SJCRH30 (cell line): Measurements from ENCODE around the gene STAT4. TPM values are rescaled to one million over a fixed set of nuclear protein-coding genes. Genes with fewer than 3 reads are reported as not detected.
"Not testable (repeated sequence)": the region's sequence is repeated elsewhere in the genome, so short reads cannot be mapped to it uniquely, and the experiment has no call there.

Experiments used
- DNase-seq, 2 experiments: peaks; one replicate each; pipeline ENCODE4 v3.0.0-alpha.2; 2015 to 2020
- H3K27ac ChIP-seq: fragments of 250-450 bp; sonication (Bioruptor Pico); 2 replicates; pipeline ENCODE4 v1.5.1; 2020; ENCODE audit warnings: mild to moderate bottlenecking, moderate library complexity
- H3K27me3 ChIP-seq: fragments of 250-450 bp; sonication (Bioruptor Pico); 2 replicates; pipeline ENCODE4 v1.5.1; 2020; ENCODE audit warnings: mild to moderate bottlenecking, moderate library complexity
- H3K36me3 ChIP-seq: fragments of 250-450 bp; sonication (Bioruptor Pico); 2 replicates; pipeline ENCODE4 v1.5.1; 2020; ENCODE audit warnings: mild to moderate bottlenecking, moderate library complexity
- H3K4me1 ChIP-seq: fragments of 250-450 bp; sonication (Bioruptor Pico); 2 replicates; pipeline ENCODE4 v1.5.1; 2020; ENCODE audit warnings: mild to moderate bottlenecking, moderate library complexity
- H3K4me3 ChIP-seq: fragments of 250-450 bp; sonication (Bioruptor Pico); 2 replicates; pipeline ENCODE4 v1.5.1; 2020; ENCODE audit warnings: mild to moderate bottlenecking, moderate library complexity
- H3K9me3 ChIP-seq: fragments of 250-450 bp; sonication (Bioruptor Pico); replicated peaks from 2 replicates; pipeline ENCODE4 v1.5.1; 2020; ENCODE audit warnings: mild to moderate bottlenecking, moderate library complexity
- total RNA-seq: library from RNA; depleted of rRNA; stranded (reverse); fragments of >200 nt; shearing (Covaris generic); gene quantifications from 2 replicates; pipeline ENCODE4 v1.2.3, GENCODE V29; 2014

STAT4 gene
- total RNA-seq, 1 experiment from 2014 or later = 0.16 TPM

GRCh38 chr2:191009541-191010374 is 141.0 kb downstream of the STAT4 start:
- no peak for DNase-seq
- Histone ChIP-seq H3K9me3 (no peaks in the 10 kb centered on the region; the same call in 1 of the 2 replicates), H3K4me1 (peaks cover 3% of the 10 kb centered on the region; the same call in 1 of the 2 replicates), H3K36me3 (peaks cover 57% of the 10 kb centered on the region), H3K27ac (no peak overlapping the region), H3K4me3 (no peak overlapping the region), H3K27me3 (no peaks in the 10 kb centered on the region)

GRCh38 chr2:191008286-191008685 is 142.5 kb downstream of the STAT4 start:
- H3K36me3 ChIP-seq = peaks cover 71% of the 10 kb centered on the region
- H3K27me3 ChIP-seq = no peaks in the 10 kb centered on the region
- DNase-seq = no peak

GRCh38 chr2:191006997-191007783 is 143.6 kb downstream of the STAT4 start:
- H3K36me3 ChIP-seq = peaks cover 82% of the 10 kb centered on the region
- no peaks in the 10 kb centered on the region for H3K27me3 ChIP-seq
- no peak for DNase-seq
- H3K27ac ChIP-seq = no peak overlapping the region
- H3K9me3 ChIP-seq = no peaks in the 10 kb centered on the region; the same call in 1 of the 2 replicates
- no peaks in the 10 kb centered on the region for H3K4me1 ChIP-seq
- no peak overlapping the region for H3K4me3 ChIP-seq

More at GRCh38 chr2:191008286-191008685, 142.5 kb downstream of the STAT4 start:
- H3K4me3 ChIP-seq = no peak overlapping the region
- no peak overlapping the region for H3K27ac ChIP-seq
- H3K4me1 ChIP-seq = no peaks in the 10 kb centered on the region
- H3K9me3 ChIP-seq = no peaks in the 10 kb centered on the region; the same call in 1 of the 2 replicates

- Histone ChIP-seq H3K9me3 (no peaks in the 10 kb centered on the region; the same call in 1 of the 2 replicates), H3K4me3 (no peak overlapping the region), H3K4me1 (no peaks in the 10 kb centered on the region), H3K27ac (no peak overlapping the region), H3K27me3 (no peaks in the 10 kb centered on the region), H3K36me3 (peaks cover 91% of the 10 kb centered on the region)
- DNase-seq = no peak
These were observed 144.5 kb downstream of the STAT4 start for GRCh38 chr2:191006297-191006696.

- no peak for DNase-seq
- Histone ChIP-seq H3K27me3 (no peaks in the 10 kb centered on the region), H3K4me1 (no peaks in the 10 kb centered on the region), H3K27ac (no peak overlapping the region), H3K36me3 (peaks cover 100% of the 10 kb centered on the region), H3K9me3 (no peaks in the 10 kb centered on the region; the same call in 1 of the 2 replicates), H3K4me3 (no peak overlapping the region)
These were observed 147.1 kb downstream of the STAT4 start for GRCh38 chr2:191003405-191004309.

GRCh38 chr2:191001624-191002023 is 149.2 kb downstream of the STAT4 start:
- no peak overlapping the region for H3K4me3 ChIP-seq
- H3K27ac ChIP-seq = no peak overlapping the region
- peaks cover 98% of the 10 kb centered on the region for H3K36me3 ChIP-seq
- no peaks in the 10 kb centered on the region for H3K4me1 ChIP-seq
- no peaks in the 10 kb centered on the region; the same call in 1 of the 2 replicates for H3K9me3 ChIP-seq
- H3K27me3 ChIP-seq = no peaks in the 10 kb centered on the region
- no peak for DNase-seq

GRCh38 chr2:191001032-191001431 is 149.8 kb downstream of the STAT4 start:
- H3K27ac ChIP-seq = no peak overlapping the region
- H3K27me3 ChIP-seq = no peaks in the 10 kb centered on the region
- DNase-seq = no peak
- no peaks in the 10 kb centered on the region for H3K4me1 ChIP-seq
- H3K36me3 ChIP-seq = peaks cover 98% of the 10 kb centered on the region
- H3K9me3 ChIP-seq = no peaks in the 10 kb centered on the region; the same call in 1 of the 2 replicates
- H3K4me3 ChIP-seq = no peak overlapping the region

GRCh38 chr2:190999949-191000665 is 150.7 kb downstream of the STAT4 start:
- Histone ChIP-seq H3K27me3 (no peaks in the 10 kb centered on the region), H3K36me3 (peaks cover 98% of the 10 kb centered on the region), H3K4me1 (no peaks in the 10 kb centered on the region), H3K9me3 (no peaks in the 10 kb centered on the region; the same call in 1 of the 2 replicates), H3K4me3 (no peak overlapping the region), H3K27ac (no peak overlapping the region)
- no peak for DNase-seq

GRCh38 chr2:190999058-190999457 is 151.7 kb downstream of the STAT4 start:
- Histone ChIP-seq H3K4me1 (no peaks in the 10 kb centered on the region), H3K4me3 (no peak overlapping the region), H3K36me3 (peaks cover 96% of the 10 kb centered on the region), H3K9me3 (no peaks in the 10 kb centered on the region; the same call in 1 of the 2 replicates), H3K27me3 (no peaks in the 10 kb centered on the region), H3K27ac (no peak overlapping the region)
- DNase-seq = no peak

GRCh38 chr2:190997526-190998113 is 153.2 kb downstream of the STAT4 start:
- H3K9me3 ChIP-seq = no peaks in the 10 kb centered on the region; the same call in 1 of the 2 replicates
- no peaks in the 10 kb centered on the region for H3K27me3 ChIP-seq
- H3K27ac ChIP-seq = no peak overlapping the region
- H3K4me3 ChIP-seq = no peak overlapping the region
- DNase-seq = no peak
- peaks cover 3% of the 10 kb centered on the region; the same call in 1 of the 2 replicates for H3K4me1 ChIP-seq
- peaks cover 96% of the 10 kb centered on the region for H3K36me3 ChIP-seq

- Histone ChIP-seq H3K9me3 (no peaks in the 10 kb centered on the region; the same call in 1 of the 2 replicates), H3K4me3 (no peak overlapping the region), H3K27ac (no peak overlapping the region), H3K36me3 (peaks cover 92% of the 10 kb centered on the region), H3K4me1 (peaks cover 3% of the 10 kb centered on the region; the same call in 1 of the 2 replicates), H3K27me3 (no peaks in the 10 kb centered on the region)
- DNase-seq = no peak
These were observed 153.8 kb downstream of the STAT4 start for GRCh38 chr2:190996947-190997346.

- H3K36me3 ChIP-seq = peaks cover 91% of the 10 kb centered on the region
- DNase-seq = peak; percentile 66 to 83
- peaks cover 3% of the 10 kb centered on the region; the same call in 1 of the 2 replicates for H3K4me1 ChIP-seq
- H3K27ac ChIP-seq = no peak overlapping the region
- H3K4me3 ChIP-seq = no peak overlapping the region
- H3K27me3 ChIP-seq = no peaks in the 10 kb centered on the region
- no peaks in the 10 kb centered on the region; the same call in 1 of the 2 replicates for H3K9me3 ChIP-seq
These were observed 154.4 kb downstream of the STAT4 start for GRCh38 chr2:190996338-190996946.

- DNase-seq, H3K4me3 ChIP-seq, H3K9me3 ChIP-seq, H3K27me3 ChIP-seq, H3K27ac ChIP-seq: not testable (repeated sequence)
- Histone ChIP-seq H3K4me1 (peaks cover 13% of the 10 kb centered on the region), H3K36me3 (peaks cover 90% of the 10 kb centered on the region)
These were observed 155.5 kb downstream of the STAT4 start for GRCh38 chr2:190995315-190995714.
